Measurements from ENCODE around the gene MCHR1. TPM values are rescaled to one million over a fixed set of nuclear protein-coding genes. Genes with fewer than 3 reads are reported as not detected.
"Not testable (repeated sequence)": the region's sequence is repeated elsewhere in the genome, so short reads cannot be mapped to it uniquely, and the experiment has no call there.

The MCHR1 gene
- polyA plus RNA-seq, 4 donors: 0.04 to 0.39 TPM; not detected in 2

- FAIRE-seq; H3K4me1 ChIP-seq (ENCODE audit: control insufficient read depth in 3 of 3, insufficient read depth in 2 of 3, low read depth in 1 of 3, low read length in 2 of 3); H3K27ac ChIP-seq (ENCODE audit: low read depth in 1 of 3, low read length in 2 of 3); DNase-seq; H3K27me3 ChIP-seq (ENCODE audit: control insufficient read depth in 3 of 3, insufficient read depth in 3 of 3, low read length in 3 of 3); H3K4me3 ChIP-seq (ENCODE audit: low read depth in 1 of 3, low read length in 3 of 3); H3K9me3 ChIP-seq (ENCODE audit: control insufficient read depth in 2 of 2, insufficient read depth in 1 of 2, low read depth in 1 of 2, low read length in 1 of 2); H3K36me3 ChIP-seq (ENCODE audit: control insufficient read depth in 3 of 3, insufficient read depth in 2 of 3, low read depth in 1 of 3, low read length in 3 of 3): not testable (repeated sequence)
- WGBS, 3 donors: 91 to 97% (median 97%) methylated on average over 6 of the region's 6 CpGs
Measured at GRCh38 chr22:40720156-40720537, 40.9 kb downstream of the MCHR1 start.

GRCh38 chr22:40720538-40721256 lies 41.4 kb downstream of the MCHR1 start:
- Histone ChIP-seq H3K4me1 (ENCODE audit: control insufficient read depth in 3 of 3, insufficient read depth in 2 of 3, low read depth in 1 of 3, low read length in 2 of 3) (peaks cover 0 to 5% (median 0%) of the 10 kb centered on the region in 3 donors), H3K27ac (ENCODE audit: low read depth in 1 of 3, low read length in 2 of 3) (peak overlapping the region in 1 of 3 donors; percentile 40), H3K9me3 (ENCODE audit: control insufficient read depth in 2 of 2, insufficient read depth in 1 of 2, low read depth in 1 of 2, low read length in 1 of 2) (no peaks in the 10 kb centered on the region), H3K4me3 (ENCODE audit: low read depth in 1 of 3, low read length in 3 of 3) (no peak overlapping the region), H3K36me3 (ENCODE audit: control insufficient read depth in 3 of 3, insufficient read depth in 2 of 3, low read depth in 1 of 3, low read length in 3 of 3) (no peaks in the 10 kb centered on the region), H3K27me3 (ENCODE audit: control insufficient read depth in 3 of 3, insufficient read depth in 3 of 3, low read length in 3 of 3) (no peaks in the 10 kb centered on the region)
- WGBS, 3 donors: 48 to 52% (median 49%) methylated on average over 11 of the region's 11 CpGs
- FAIRE-seq (no peak), DNase-seq (no peak)

- 8 to 17% (median 17%) methylated on average over 6 of the region's 6 CpGs for WGBS, 3 donors
Measured at GRCh38 chr22:40721266-40721665, 42.0 kb downstream of the MCHR1 start.

DNA sequence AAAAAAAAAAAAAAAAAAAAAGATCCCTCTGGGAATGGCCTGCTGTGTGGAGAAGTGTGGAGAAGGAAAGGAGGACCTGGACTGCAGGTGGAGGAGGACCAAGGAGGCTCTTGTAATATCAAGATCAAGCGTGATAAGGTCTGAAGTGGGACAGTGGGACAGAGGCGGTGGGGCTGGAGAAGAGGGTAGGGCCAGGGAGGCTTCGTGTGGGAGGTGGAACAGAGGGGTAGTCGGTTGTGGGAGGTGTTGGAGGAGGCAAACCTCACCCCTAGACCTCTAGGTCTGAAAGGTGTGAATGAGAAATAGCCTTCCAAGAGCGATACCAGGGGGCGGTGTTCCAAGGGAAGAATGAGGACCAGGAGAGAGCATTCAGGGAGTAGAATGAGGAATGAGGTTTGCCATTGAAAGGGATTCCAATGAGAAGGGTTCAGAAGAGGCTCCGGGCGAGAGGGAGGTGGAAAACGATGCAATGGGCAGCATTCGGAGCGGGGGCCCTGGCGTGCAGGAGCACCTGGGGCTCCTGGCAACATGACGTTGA lies 44.2 kb downstream of the MCHR1 start:
- Histone ChIP-seq H3K36me3 (ENCODE audit: control insufficient read depth in 3 of 3, insufficient read depth in 2 of 3, low read depth in 1 of 3, low read length in 3 of 3) (no peaks in the 10 kb centered on the region), H3K9me3 (ENCODE audit: control insufficient read depth in 2 of 2, insufficient read depth in 1 of 2, low read depth in 1 of 2, low read length in 1 of 2) (peaks cover 0 to 7% of the 10 kb centered on the region in 2 donors), H3K27me3 (ENCODE audit: control insufficient read depth in 3 of 3, insufficient read depth in 3 of 3, low read length in 3 of 3) (no peaks in the 10 kb centered on the region), H3K27ac (ENCODE audit: low read depth in 1 of 3, low read length in 2 of 3) (no peak overlapping the region), H3K4me1 (ENCODE audit: control insufficient read depth in 3 of 3, insufficient read depth in 2 of 3, low read depth in 1 of 3, low read length in 2 of 3) (peaks cover 0 to 24% (median 0%) of the 10 kb centered on the region in 3 donors), H3K4me3 (ENCODE audit: low read depth in 1 of 3, low read length in 3 of 3) (no peak overlapping the region)
- WGBS, 3 donors: 85 to 92% (median 88%) methylated on average over 13 of the region's 13 CpGs
- FAIRE-seq (no peak), DNase-seq (no peak)

More at GRCh38 chr22:40721266-40721665, 42.0 kb downstream of the MCHR1 start:
- Histone ChIP-seq H3K4me1 (ENCODE audit: control insufficient read depth in 3 of 3, insufficient read depth in 2 of 3, low read depth in 1 of 3, low read length in 2 of 3) (peaks cover 0 to 5% (median 0%) of the 10 kb centered on the region in 3 donors), H3K27ac (ENCODE audit: low read depth in 1 of 3, low read length in 2 of 3) (peak overlapping the region in 1 of 3 donors; percentile 34), H3K4me3 (ENCODE audit: low read depth in 1 of 3, low read length in 3 of 3) (no peak overlapping the region), H3K27me3 (ENCODE audit: control insufficient read depth in 3 of 3, insufficient read depth in 3 of 3, low read length in 3 of 3) (no peaks in the 10 kb centered on the region), H3K36me3 (ENCODE audit: control insufficient read depth in 3 of 3, insufficient read depth in 2 of 3, low read depth in 1 of 3, low read length in 3 of 3) (no peaks in the 10 kb centered on the region), H3K9me3 (ENCODE audit: control insufficient read depth in 2 of 2, insufficient read depth in 1 of 2, low read depth in 1 of 2, low read length in 1 of 2) (no peaks in the 10 kb centered on the region)
- DNase-seq (peak in 1 of 2 donors; percentile 33), FAIRE-seq (no peak)

GRCh38 chr22:40726514-40726913 lies 47.2 kb downstream of the MCHR1 start:
- WGBS, 3 donors: 11 to 30% (median 29%) methylated on average over 3 to 4 of the region's 4 CpGs
- H3K9me3 ChIP-seq (ENCODE audit: control insufficient read depth in 2 of 2, insufficient read depth in 1 of 2, low read depth in 1 of 2, low read length in 1 of 2): peaks cover 0 to 12% of the 10 kb centered on the region in 2 donors
- H3K4me3 ChIP-seq (ENCODE audit: low read depth in 1 of 3, low read length in 3 of 3): no peak overlapping the region
- no peaks in the 10 kb centered on the region for H3K36me3 ChIP-seq (ENCODE audit: control insufficient read depth in 3 of 3, insufficient read depth in 2 of 3, low read depth in 1 of 3, low read length in 3 of 3)
- no peaks in the 10 kb centered on the region for H3K27me3 ChIP-seq (ENCODE audit: control insufficient read depth in 3 of 3, insufficient read depth in 3 of 3, low read length in 3 of 3)
- H3K27ac ChIP-seq (ENCODE audit: low read depth in 1 of 3, low read length in 2 of 3): no peak overlapping the region
- DNase-seq (peak; percentile 54 to 61), FAIRE-seq (no peak)
- peaks cover 0 to 28% (median 0%) of the 10 kb centered on the region in 3 donors for H3K4me1 ChIP-seq (ENCODE audit: control insufficient read depth in 3 of 3, insufficient read depth in 2 of 3, low read depth in 1 of 3, low read length in 2 of 3)

DNA sequence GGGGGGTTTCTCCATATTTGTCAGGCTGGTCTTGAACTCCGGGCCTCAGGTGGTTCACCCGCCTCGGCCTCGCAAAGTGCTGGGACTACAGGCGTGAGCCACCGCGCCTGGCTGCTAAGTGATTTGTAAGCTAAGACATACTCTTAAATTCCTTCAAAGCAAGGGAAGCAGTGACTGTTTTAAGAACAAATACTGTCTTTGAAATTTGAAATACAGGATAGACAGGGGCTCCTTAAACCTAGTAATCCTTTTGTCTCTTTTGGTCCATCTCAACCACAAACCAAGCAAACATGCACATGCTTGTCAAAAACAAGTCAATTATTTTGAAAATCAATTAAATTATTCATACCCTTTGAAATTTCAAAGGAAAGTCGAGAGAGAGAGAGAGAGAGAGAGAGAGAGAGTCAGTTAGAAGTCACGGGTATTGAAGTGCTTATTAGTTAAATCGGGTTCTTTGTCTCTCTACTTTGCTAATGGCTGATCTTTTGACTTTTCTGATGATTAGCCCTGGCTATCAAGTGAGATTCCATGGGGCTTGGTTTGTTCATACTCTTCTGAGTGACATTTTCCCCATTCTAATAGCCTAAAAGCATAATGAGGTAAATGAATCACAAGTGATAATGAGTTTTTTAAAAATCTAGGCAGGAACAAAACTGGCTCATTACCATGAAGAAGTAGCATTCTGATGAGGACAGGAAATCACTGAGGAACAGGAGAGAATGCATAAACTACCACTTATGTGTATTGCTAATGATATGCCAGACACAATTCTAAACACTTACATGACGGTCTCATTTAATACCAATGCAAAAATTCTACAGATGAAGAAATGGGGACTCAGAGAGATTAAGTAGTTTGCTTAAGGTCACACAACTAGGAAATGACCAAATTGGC lies 48.0 kb downstream of the MCHR1 start:
- peaks cover 0 to 29% (median 0%) of the 10 kb centered on the region in 3 donors for H3K4me1 ChIP-seq (ENCODE audit: control insufficient read depth in 3 of 3, insufficient read depth in 2 of 3, low read depth in 1 of 3, low read length in 2 of 3)
- no peak overlapping the region for H3K4me3 ChIP-seq (ENCODE audit: low read depth in 1 of 3, low read length in 3 of 3)
- FAIRE-seq (no peak), DNase-seq (no peak)
- H3K27me3 ChIP-seq (ENCODE audit: control insufficient read depth in 3 of 3, insufficient read depth in 3 of 3, low read length in 3 of 3): no peaks in the 10 kb centered on the region
- WGBS, 3 donors: 83 to 88% (median 87%) methylated on average over 11 of the region's 11 CpGs
- H3K9me3 ChIP-seq (ENCODE audit: control insufficient read depth in 2 of 2, insufficient read depth in 1 of 2, low read depth in 1 of 2, low read length in 1 of 2): peaks cover 0 to 12% of the 10 kb centered on the region in 2 donors
- H3K36me3 ChIP-seq (ENCODE audit: control insufficient read depth in 3 of 3, insufficient read depth in 2 of 3, low read depth in 1 of 3, low read length in 3 of 3): no peaks in the 10 kb centered on the region
- no peak overlapping the region for H3K27ac ChIP-seq (ENCODE audit: low read depth in 1 of 3, low read length in 2 of 3)

- H3K27me3 ChIP-seq (ENCODE audit: control insufficient read depth in 3 of 3, insufficient read depth in 3 of 3, low read length in 3 of 3): no peaks in the 10 kb centered on the region
- peaks cover 0 to 12% of the 10 kb centered on the region in 2 donors for H3K9me3 ChIP-seq (ENCODE audit: control insufficient read depth in 2 of 2, insufficient read depth in 1 of 2, low read depth in 1 of 2, low read length in 1 of 2)
- 88 to 92% (median 89%) methylated on average over 14 of the region's 14 CpGs for WGBS, 3 donors
- no peak overlapping the region for H3K4me3 ChIP-seq (ENCODE audit: low read depth in 1 of 3, low read length in 3 of 3)
- FAIRE-seq: no peak
- peaks cover 0 to 35% (median 0%) of the 10 kb centered on the region in 3 donors for H3K4me1 ChIP-seq (ENCODE audit: control insufficient read depth in 3 of 3, insufficient read depth in 2 of 3, low read depth in 1 of 3, low read length in 2 of 3)
- no peaks in the 10 kb centered on the region for H3K36me3 ChIP-seq (ENCODE audit: control insufficient read depth in 3 of 3, insufficient read depth in 2 of 3, low read depth in 1 of 3, low read length in 3 of 3)
- DNase-seq: no peak
- H3K27ac ChIP-seq (ENCODE audit: low read depth in 1 of 3, low read length in 2 of 3): peak overlapping the region in 2 of 3 donors; percentile 39 to 80
Measured at GRCh38 chr22:40727964-40728615, 48.8 kb downstream of the MCHR1 start.

GRCh38 chr22:40728731-40729189 lies 49.5 kb downstream of the MCHR1 start:
- peaks cover 0 to 35% (median 0%) of the 10 kb centered on the region in 3 donors for H3K4me1 ChIP-seq (ENCODE audit: control insufficient read depth in 3 of 3, insufficient read depth in 2 of 3, low read depth in 1 of 3, low read length in 2 of 3)
- 15 to 30% (median 30%) methylated on average over 13 of the region's 13 CpGs for WGBS, 3 donors
- no peaks in the 10 kb centered on the region for H3K36me3 ChIP-seq (ENCODE audit: control insufficient read depth in 3 of 3, insufficient read depth in 2 of 3, low read depth in 1 of 3, low read length in 3 of 3)
- H3K27me3 ChIP-seq (ENCODE audit: control insufficient read depth in 3 of 3, insufficient read depth in 3 of 3, low read length in 3 of 3): no peaks in the 10 kb centered on the region
- no peak for FAIRE-seq
- peak overlapping the region in 2 of 3 donors; percentile 39 to 80 for H3K27ac ChIP-seq (ENCODE audit: low read depth in 1 of 3, low read length in 2 of 3)
- H3K9me3 ChIP-seq (ENCODE audit: control insufficient read depth in 2 of 2, insufficient read depth in 1 of 2, low read depth in 1 of 2, low read length in 1 of 2): peaks cover 0 to 12% of the 10 kb centered on the region in 2 donors
- DNase-seq: peak; percentile 84 to 91
- no peak overlapping the region for H3K4me3 ChIP-seq (ENCODE audit: low read depth in 1 of 3, low read length in 3 of 3)

All from small intestine (tissue), 7 donors.